Hepatocyte (in vitro differentiated cells): ENCODE data around the gene KIFC3. TPM values are rescaled to one million over a fixed set of nuclear protein-coding genes. Genes with fewer than 3 reads are reported as not detected.
"Not testable (repeated sequence)": the region's sequence is repeated elsewhere in the genome, so short reads cannot be mapped to it uniquely, and the experiment has no call there.

Source experiments
- DNase-seq: peaks from one replicate; pipeline ENCODE4 v3.0.0-alpha.2; 2016; ENCODE audit warnings: low spot score
- H2AFZ ChIP-seq: fragments of 200-600 bp; sonication (generic); 2 replicates; pipeline ENCODE4 v1.6.0; 2016; ENCODE audit warnings: antibody characterized with exemption, mild to moderate bottlenecking
- H3K27ac ChIP-seq: fragments of 200-600 bp; sonication (generic); 2 replicates; pipeline ENCODE4 v1.5.1; 2016; ENCODE audit warnings: mild to moderate bottlenecking
- H3K27me3 ChIP-seq: fragments of 200-600 bp; sonication (generic); 2 replicates; pipeline ENCODE4 v1.6.1; 2016
- H3K36me3 ChIP-seq: fragments of 200-600 bp; sonication (generic); replicated peaks from 2 replicates; pipeline ENCODE4 v1.5.1; 2016; ENCODE audit warnings: low read depth; ENCODE audit not compliant: insufficient read depth
- H3K4me1 ChIP-seq: fragments of 200-600 bp; sonication (generic); 2 replicates; pipeline ENCODE4 v1.5.1; 2016; ENCODE audit warnings: mild to moderate bottlenecking, moderate library complexity; ENCODE audit not compliant: insufficient read depth
- H3K4me2 ChIP-seq: fragments of 200-600 bp; sonication (generic); 2 replicates; pipeline ENCODE4 v1.6.0; 2016
- H3K4me3 ChIP-seq: fragments of 200-600 bp; sonication (generic); 2 replicates; pipeline ENCODE4 v1.5.1; 2016; ENCODE audit warnings: mild to moderate bottlenecking
- H3K79me2 ChIP-seq: fragments of 200-600 bp; sonication (generic); 2 replicates; pipeline ENCODE4 v1.6.0; 2017; ENCODE audit warnings: mild to moderate bottlenecking
- H3K9me2 ChIP-seq: fragments of 200-600 bp; sonication (generic); replicated peaks from 2 replicates; pipeline ENCODE4 v1.6.0; 2017; ENCODE audit warnings: mild to moderate bottlenecking; ENCODE audit not compliant: insufficient read depth
- H3K9me3 ChIP-seq: fragments of 200-600 bp; sonication (generic); 2 replicates; pipeline ENCODE4 v1.5.1; 2016; ENCODE audit warnings: low read depth, mild to moderate bottlenecking
- H4K20me1 ChIP-seq: fragments of 200-600 bp; sonication (generic); 2 replicates; pipeline ENCODE4 v1.6.0; 2016; ENCODE audit warnings: mild to moderate bottlenecking; ENCODE audit not compliant: insufficient read depth, poor library complexity, severe bottlenecking
- CTCF ChIP-seq: fragments of 200-600 bp; sonication (generic); IDR thresholded peaks from 2 replicates; pipeline ENCODE4 v1.5.1; 2016; ENCODE audit warnings: antibody characterized with exemption, mild to moderate bottlenecking; ENCODE audit not compliant: poor library complexity
- EZH2 ChIP-seq: fragments of 200-600 bp; sonication (generic); IDR thresholded peaks from 2 replicates; pipeline ENCODE4 v1.6.1; 2016; ENCODE audit warnings: antibody characterized with exemption, mild to moderate bottlenecking, borderline replicate concordance
- EZH2phosphoT487 ChIP-seq: fragments of 200-600 bp; sonication (generic); IDR thresholded peaks from one replicate; pipeline ENCODE4 v1.6.1; 2018; ENCODE audit warnings: antibody characterized with exemption, mild to moderate bottlenecking, low read depth, moderate library complexity; ENCODE audit not compliant: unreplicated experiment, severe bottlenecking
- WGBS: methylation state at CpG from one replicate; pipeline ENCODE4 v1.1.6; 2016; ENCODE audit warnings: low lambda C conversion rate; ENCODE audit errors: missing lambda C conversion rate; 5-methylcytosine and 5-hydroxymethylcytosine counted together
- polyA plus RNA-seq: library from polyadenylated mRNA; unstranded; fragments of >200 nt; fragmentation: Nextera tagmentation; extraction: Ambion mirVana; gene quantifications from 2 replicates; pipeline ENCODE4 v1.2.1, GENCODE V29; 2016
- total RNA-seq: library from RNA; depleted of rRNA; stranded (reverse); fragments of >200 nt; gene quantifications from 2 replicates; pipeline ENCODE4 v1.2.3, GENCODE V29; 2014

Gene KIFC3
- total and polyA plus RNA-seq, 2 experiments from 2014 or later, result 49.7 to 55.3 TPM

GRCh38 chr16:57797216-57797525 is 5.1 kb downstream of the KIFC3 start:
- H3K4me1 ChIP-seq, result peaks cover 52% of the 10 kb centered on the region
- no peaks in the 10 kb centered on the region for H3K27me3 ChIP-seq
- H2AFZ ChIP-seq, result no peak overlapping the region
- H3K36me3 ChIP-seq, result no peaks in the 10 kb centered on the region
- peak overlapping the region; percentile 90 for H3K4me2 ChIP-seq
- H4K20me1 ChIP-seq, result no peaks in the 10 kb centered on the region
- no peak for DNase-seq
- H3K4me3 ChIP-seq, result no peak overlapping the region
- H3K79me2 ChIP-seq, result peaks cover 57% of the 10 kb centered on the region
- no peak for TF ChIP-seq EZH2phosphoT487
- no peak for TF ChIP-seq CTCF
- TF ChIP-seq EZH2, result no peak
- peak overlapping the region; percentile 90 for H3K27ac ChIP-seq
- H3K9me2 ChIP-seq, result no peaks in the 10 kb centered on the region
- no peaks in the 10 kb centered on the region for H3K9me3 ChIP-seq
- 87% methylated on average over 12 of the region's 13 CpGs for WGBS

- peaks cover 47% of the 10 kb centered on the region for H3K79me2 ChIP-seq
- peaks cover 48% of the 10 kb centered on the region for H3K4me1 ChIP-seq
- H3K27me3 ChIP-seq, H3K4me2 ChIP-seq, H3K4me3 ChIP-seq, H3K9me3 ChIP-seq, H4K20me1 ChIP-seq, H2AFZ ChIP-seq, H3K9me2 ChIP-seq, DNase-seq, H3K36me3 ChIP-seq: not testable (repeated sequence)
- H3K27ac ChIP-seq, result peak overlapping the region; percentile 90
- 95% methylated on average over 5 of the region's 5 CpGs for WGBS
Measured at GRCh38 chr16:57796014-57796413, 6.3 kb downstream of the KIFC3 start.

GRCh38 chr16:57795431-57795878 is 6.8 kb downstream of the KIFC3 start:
- WGBS, result 72% methylated on average over 9 of the region's 9 CpGs
- H3K79me2 ChIP-seq, result peaks cover 42% of the 10 kb centered on the region
- H4K20me1 ChIP-seq, result no peaks in the 10 kb centered on the region

GRCh38 chr16:57794849-57795430 is 7.4 kb downstream of the KIFC3 start:
- H3K4me2 ChIP-seq, result no peak overlapping the region
- H3K9me3 ChIP-seq, result no peaks in the 10 kb centered on the region
- H3K4me1 ChIP-seq, result peaks cover 37% of the 10 kb centered on the region
- H3K27me3 ChIP-seq, result no peaks in the 10 kb centered on the region
- no peaks in the 10 kb centered on the region for H3K9me2 ChIP-seq
- no peak for DNase-seq
- TF ChIP-seq CTCF (no peak), EZH2 (no peak), EZH2phosphoT487 (no peak)
- no peaks in the 10 kb centered on the region for H4K20me1 ChIP-seq
- no peak overlapping the region for H3K27ac ChIP-seq
- no peaks in the 10 kb centered on the region for H3K36me3 ChIP-seq
- no peak overlapping the region for H2AFZ ChIP-seq
- WGBS, result 86% methylated on average over 16 of the region's 18 CpGs
- H3K4me3 ChIP-seq, result no peak overlapping the region
- H3K79me2 ChIP-seq, result peaks cover 37% of the 10 kb centered on the region

More at GRCh38 chr16:57795431-57795878, 6.8 kb downstream of the KIFC3 start:
- H3K27me3 ChIP-seq, result no peaks in the 10 kb centered on the region
- DNase-seq, result peak; percentile 53
- H3K9me2 ChIP-seq, result no peaks in the 10 kb centered on the region
- TF ChIP-seq EZH2, result no peak
- TF ChIP-seq EZH2phosphoT487, result no peak
- TF ChIP-seq CTCF, result peak; percentile 35
- no peak overlapping the region for H3K4me3 ChIP-seq
- no peaks in the 10 kb centered on the region for H3K9me3 ChIP-seq
- no peak overlapping the region for H3K27ac ChIP-seq
- H3K36me3 ChIP-seq, result no peaks in the 10 kb centered on the region
- peaks cover 42% of the 10 kb centered on the region for H3K4me1 ChIP-seq
- no peak overlapping the region for H3K4me2 ChIP-seq
- H2AFZ ChIP-seq, result no peak overlapping the region
